Measurements from ENCODE around the gene DSCAM. TPM values are rescaled to one million over a fixed set of nuclear protein-coding genes. Genes with fewer than 3 reads are reported as not detected.

The DSCAM gene
- total RNA-seq, 1 donor from 2014 or later = not detected

DNA sequence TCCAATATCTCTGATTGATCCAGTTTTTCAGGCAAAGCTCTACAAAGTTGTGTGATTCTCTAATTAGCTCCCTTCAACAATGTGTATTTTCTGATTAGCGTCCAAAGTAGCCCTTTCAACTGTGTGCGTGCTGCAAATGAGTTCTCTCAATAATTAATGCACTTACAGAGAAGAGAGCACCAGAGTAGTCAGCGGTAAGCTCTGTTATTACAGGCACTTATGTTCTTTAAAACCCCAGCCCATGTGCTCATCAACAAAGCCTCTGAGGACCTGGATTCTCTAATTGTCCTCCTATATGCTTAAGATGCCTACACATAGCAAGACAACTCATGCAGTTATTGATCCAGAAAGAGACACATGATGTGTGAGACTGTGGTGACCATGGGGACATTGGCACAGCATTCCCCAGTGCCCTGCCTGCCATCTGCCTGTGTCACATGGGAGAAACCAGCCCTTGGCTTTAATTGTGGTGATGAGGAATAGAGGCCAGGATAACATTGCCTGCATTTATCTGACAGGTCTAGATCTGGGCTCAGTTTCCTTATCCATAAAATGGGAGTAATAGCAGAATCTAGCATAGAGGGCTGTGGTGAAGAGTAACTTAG, 828.0 kb downstream of the DSCAM start:
- intact Hi-C loops (cut with micrococcal nuclease) = no loop called here

DNA sequence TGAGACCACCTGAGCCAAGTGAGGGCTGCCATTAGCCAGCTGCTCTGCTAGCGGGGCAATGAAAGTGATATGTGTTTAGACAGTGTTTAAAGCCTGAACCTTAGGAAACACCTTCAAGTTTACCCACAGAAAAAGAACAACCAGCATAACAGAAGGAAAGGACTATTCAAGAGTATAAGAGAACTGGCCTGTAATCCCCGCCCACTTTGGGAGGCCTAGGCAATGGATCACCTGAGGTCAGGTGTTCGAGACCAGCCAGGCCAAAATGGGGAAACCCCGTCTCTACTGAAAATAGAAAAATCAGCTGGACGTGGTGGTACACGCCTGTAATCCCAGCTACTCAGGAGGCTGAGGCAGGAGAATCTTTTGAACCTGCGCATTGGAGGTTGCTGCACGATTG, 830.3 kb downstream of the DSCAM start:
- intact Hi-C loops (cut with micrococcal nuclease) = no loop called here

DNA sequence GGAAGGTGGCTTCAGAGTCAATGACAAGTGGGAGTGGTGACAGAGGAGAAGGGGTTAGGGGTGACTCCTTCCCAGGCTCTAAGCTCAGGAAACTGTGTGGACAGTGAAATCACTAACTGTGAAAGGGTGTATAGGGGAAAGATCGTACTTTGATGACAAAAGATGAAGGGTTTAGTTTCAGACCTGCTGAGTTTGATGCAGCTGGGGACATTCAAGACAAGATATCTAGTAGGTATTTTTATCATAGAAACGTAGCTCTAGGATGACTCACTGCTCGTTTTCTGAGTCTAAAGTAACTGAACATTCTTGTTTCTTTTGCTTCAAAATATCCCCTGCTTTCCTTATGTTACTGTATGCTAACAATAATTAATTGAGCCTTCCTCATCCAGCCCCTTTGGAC, 830.7 kb downstream of the DSCAM start:
- intact Hi-C loops (cut with micrococcal nuclease) = no loop called here

- intact Hi-C loops (cut with micrococcal nuclease) = no loop called here
Observed at GRCh38 chr21:40015818-40016217, 831.1 kb downstream of the DSCAM start.

- intact Hi-C loops (cut with micrococcal nuclease) = no loop called here
Observed at GRCh38 chr21:40014394-40014793, 832.6 kb downstream of the DSCAM start.

- intact Hi-C loops (cut with micrococcal nuclease) = no loop called here
Observed at GRCh38 chr21:40013001-40013735, 833.8 kb downstream of the DSCAM start.

GRCh38 chr21:40011371-40011770, 835.6 kb downstream of the DSCAM start:
- intact Hi-C loops (cut with micrococcal nuclease) = no loop called here

DNA sequence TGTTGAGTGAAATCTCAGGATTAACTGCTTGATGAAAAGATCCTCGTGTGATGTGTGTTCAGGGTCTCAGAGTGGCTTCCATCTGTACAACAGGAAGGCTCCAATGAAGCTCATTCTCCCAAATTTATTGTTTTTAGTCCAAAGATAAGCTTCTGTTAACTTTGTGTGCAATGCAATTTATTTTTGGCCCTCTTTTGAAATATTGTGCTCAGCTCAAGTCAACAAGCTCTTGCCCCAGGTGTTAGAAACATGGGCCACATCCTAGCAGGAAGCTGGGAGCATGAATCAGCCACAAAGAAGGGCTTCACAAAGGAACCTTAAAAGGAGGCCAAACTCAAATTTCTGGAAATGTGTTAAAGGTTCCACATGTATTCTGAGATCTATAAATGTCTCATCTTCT, 844.0 kb downstream of the DSCAM start:
- intact Hi-C loops (cut with micrococcal nuclease) = no loop called here

GRCh38 chr21:39984286-39984991, 862.5 kb downstream of the DSCAM start:
- intact Hi-C loops (cut with micrococcal nuclease) = no loop called here

DNA sequence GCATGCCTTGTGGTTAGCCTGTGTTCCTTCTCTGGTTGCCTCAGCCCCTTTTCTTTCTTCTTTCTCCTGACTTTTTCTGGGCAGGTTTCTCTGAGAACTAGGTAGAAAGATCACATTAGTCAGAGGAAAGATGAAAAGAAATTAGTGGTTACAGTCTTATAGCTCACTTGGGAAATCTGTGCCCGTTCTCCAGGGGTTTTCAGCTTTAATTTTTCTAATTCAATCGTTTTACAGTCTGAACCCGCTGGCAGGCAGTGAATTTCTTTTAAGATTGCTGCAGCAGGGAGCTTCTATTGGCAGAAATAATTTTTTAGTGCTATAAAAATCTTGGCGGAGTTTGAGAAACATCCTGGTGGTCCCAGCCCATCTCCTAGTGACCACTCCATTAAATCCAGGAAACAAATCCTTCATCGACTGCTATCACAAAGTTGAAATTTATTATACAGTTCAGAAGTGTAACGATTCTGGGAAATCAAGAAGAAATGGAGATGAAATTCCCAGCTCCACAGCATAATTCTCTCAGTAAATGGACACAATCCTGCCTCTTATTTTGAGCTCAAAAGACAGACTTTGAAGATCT, 866.6 kb downstream of the DSCAM start:
- intact Hi-C loops (cut with micrococcal nuclease) = no loop called here

DNA sequence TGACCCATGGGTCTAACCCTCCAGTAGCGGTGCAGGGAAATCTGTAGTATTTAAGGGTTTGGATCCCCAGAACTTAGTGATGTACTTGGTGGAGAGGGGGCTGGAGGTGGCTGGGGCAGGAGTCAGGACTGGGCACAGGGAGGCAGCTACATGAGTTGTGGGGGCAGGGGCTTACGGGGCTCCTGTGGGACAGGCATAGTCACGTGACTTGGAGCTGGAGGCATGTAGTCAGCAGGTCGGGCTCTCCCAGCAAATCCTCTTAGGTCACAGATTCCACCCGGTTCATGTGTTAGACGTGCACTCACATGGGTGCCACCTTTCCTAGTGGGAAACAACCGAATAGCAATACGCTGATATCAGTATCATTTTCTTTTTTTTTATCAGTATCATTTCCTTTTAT, 867.6 kb downstream of the DSCAM start:
- intact Hi-C loops (cut with micrococcal nuclease) = no loop called here

- intact Hi-C loops (cut with micrococcal nuclease) = no loop called here
Observed at GRCh38 chr21:39976800-39977199, 870.2 kb downstream of the DSCAM start.

DNA sequence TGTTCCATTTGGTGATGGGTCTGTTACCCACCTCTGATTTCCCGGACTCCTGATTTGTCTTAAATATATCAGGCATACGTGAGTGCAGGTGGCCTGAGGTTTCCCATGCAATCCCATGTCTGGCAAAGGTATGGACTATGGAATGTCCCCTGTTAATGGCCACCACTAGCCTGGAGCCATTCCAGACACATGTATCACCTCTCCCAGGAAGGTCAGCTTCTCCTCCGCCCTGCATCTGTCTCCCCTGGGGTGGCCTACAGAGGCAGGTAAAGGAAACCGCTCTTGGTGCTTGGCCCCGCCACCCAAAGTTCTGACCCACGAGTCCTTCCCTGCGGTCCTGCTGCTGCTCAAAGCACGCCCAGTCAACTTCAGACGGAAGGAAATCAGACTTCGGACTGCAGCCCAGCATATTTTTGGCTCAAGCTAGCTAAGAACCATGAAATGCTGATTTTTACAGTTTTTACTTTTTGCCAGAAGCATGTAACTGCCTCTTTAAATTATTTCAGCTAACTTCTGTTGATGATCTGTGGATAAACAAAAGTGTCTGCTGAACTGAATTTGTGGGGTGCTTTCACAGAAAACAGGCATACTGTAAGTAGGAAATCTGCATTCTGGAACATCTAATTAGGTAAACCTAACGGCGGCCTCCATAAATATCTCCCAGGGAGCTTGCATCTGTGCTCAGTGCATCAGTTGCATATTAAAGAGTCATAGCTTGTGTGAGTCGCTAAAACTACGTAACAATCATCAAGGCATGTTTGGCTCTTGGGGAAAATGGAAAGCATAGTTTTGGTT, 873.8 kb downstream of the DSCAM start:
- intact Hi-C loops (cut with micrococcal nuclease) = no loop called here

DNA sequence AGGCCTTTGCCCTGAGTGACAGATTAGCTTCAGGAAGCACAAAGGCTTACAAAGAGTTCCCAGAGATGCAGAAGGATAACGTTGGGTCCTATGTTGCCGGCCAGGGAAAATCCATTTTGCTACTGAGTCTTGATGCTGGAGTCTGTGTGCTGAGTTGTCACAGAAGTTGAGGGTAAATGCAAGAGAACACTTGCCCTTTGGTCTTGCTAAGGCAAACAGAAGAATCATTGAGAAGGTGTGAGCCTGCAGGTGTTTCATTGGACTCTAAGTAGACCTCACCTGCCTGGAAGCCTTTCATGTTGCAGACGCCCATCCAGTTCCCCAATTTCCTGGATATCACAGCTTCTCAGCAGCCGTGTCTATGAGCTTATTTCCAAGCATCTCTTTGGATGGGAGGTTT, 874.5 kb downstream of the DSCAM start:
- intact Hi-C loops (cut with micrococcal nuclease) = no loop called here

GRCh38 chr21:39971956-39972355, 875.0 kb downstream of the DSCAM start:
- intact Hi-C loops (cut with micrococcal nuclease) = no loop called here

- intact Hi-C loops (cut with micrococcal nuclease) = no loop called here
Observed at GRCh38 chr21:39969691-39970364, 877.1 kb downstream of the DSCAM start.

DNA sequence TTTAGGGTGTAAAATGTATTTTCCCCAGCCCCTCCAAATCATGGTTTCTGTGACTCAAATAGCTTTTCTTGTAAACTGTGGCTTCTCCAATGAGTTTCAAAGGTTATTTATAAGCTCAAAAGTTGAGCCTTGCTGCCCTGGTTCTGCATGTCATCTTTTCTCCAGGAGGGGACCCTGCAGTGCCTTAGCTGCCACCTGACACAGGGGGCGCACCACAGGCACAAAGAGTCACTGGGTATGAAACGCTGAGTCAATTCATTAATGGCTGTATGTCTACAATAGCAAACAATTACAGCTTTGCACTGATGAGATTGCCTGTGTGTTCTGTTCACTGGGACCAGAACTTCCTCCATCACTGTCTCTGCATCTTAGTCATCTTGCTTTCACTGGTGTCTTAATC, 878.9 kb downstream of the DSCAM start:
- intact Hi-C loops (cut with micrococcal nuclease) = no loop called here

GRCh38 chr21:39966786-39967185, 880.2 kb downstream of the DSCAM start:
- intact Hi-C loops (cut with micrococcal nuclease) = no loop called here

- intact Hi-C loops (cut with micrococcal nuclease) = no loop called here
Observed at GRCh38 chr21:39965026-39965425, 881.9 kb downstream of the DSCAM start.

- intact Hi-C loops (cut with micrococcal nuclease) = no loop called here
Observed at GRCh38 chr21:39961251-39961650, 885.7 kb downstream of the DSCAM start.

All from T-helper 1 cell treated with Interleukin-12 subunit alpha and Interleukin-12 subunit beta and Interleukin-4 antibody, amounts not matched to agents 30 ng/mL and 1 ng/mL, for 36 hours (primary cell).